GM19238 (cell line): ENCODE measurements around the gene CARD18.
"Not testable (repeated sequence)": the region's sequence is repeated elsewhere in the genome, so short reads cannot be mapped to it uniquely, and the experiment has no call there.

Source experiments
- DNase-seq: peaks from one replicate; pipeline ENCODE4 v3.0.0; 2011; ENCODE audit warnings: low spot score; ENCODE audit not compliant: insufficient read length

Gene CARD18

DNA sequence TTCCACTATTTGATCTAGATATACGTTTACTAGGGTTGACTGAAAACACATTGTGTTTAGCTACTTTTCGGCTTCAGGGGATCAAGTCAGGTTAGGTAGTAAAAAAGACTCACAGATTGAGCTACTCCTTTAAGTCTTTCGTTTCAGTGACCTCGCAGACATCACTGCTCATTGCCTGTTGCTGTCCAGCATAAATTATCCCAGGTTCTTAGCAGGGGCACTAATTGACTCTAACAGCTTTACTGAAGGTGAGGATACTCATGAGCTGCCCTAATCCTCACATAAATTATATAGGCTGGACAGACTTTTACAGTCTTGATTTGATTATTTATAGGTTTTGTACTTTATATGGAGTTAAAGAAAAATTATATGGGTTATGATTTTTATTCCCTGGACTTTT lies 3.7 kb downstream of the CARD18 start:
- DNase-seq: no peak

DNA sequence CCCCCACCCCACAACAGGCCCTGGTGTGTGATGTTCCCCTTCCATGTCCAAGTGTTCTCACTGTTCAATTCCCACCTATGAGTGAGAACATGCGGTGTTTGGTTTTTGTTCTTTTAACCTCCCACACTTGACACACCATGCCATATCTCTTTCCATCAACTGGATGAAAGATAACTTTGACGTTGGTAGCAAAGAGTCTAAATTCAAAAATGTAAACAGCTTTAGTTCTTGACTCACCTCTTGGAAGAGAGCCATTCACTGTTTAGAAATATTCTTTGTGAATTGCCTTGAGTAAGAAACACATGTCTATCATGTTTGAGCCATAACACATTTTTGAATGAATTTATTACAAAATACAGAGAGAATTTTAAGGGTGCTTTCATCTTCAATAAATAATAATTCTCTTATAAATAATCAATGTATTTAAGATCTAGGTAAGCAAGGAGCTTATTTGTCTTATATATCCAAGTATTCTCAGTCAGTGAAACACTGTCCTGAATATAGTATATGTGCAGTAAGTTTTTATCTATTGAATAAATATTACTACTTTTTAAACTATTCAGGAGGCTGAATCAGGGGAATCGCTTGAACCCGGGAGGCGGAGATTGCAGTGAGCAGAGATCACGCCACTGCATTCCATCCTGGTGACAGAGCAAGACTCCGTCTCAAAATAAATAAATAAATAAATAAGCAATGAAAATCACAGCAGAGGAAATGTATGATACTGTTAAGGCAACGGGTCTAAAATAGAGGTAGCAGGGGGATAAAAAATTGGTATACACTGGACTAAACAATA lies 6.7 kb downstream of the CARD18 start:
- no peak for DNase-seq

GRCh38 chr11:105130189-105130813 lies 9.3 kb downstream of the CARD18 start:
- no peak for DNase-seq

GRCh38 chr11:105124756-105125155 lies 14.8 kb downstream of the CARD18 start:
- DNase-seq: no peak

GRCh38 chr11:105111145-105111944 lies 28.2 kb downstream of the CARD18 start:
- no peak for DNase-seq

DNA sequence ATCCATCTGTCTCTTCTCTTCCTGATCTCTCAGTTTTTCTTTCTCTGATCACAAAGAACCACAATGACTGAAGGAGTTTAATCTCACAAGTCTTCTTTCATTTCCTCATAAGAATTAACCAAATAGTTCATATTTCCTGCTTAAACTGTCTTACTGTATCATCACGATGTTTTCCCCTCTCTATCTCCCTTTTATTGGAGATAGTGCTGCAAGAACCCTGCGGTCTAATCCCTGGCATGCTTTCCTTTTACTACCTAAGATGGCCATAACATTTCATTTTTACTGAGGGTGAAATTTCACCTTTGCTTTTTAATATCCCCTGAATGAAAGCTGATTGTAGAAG lies 28.9 kb downstream of the CARD18 start:
- no peak for DNase-seq

DNA sequence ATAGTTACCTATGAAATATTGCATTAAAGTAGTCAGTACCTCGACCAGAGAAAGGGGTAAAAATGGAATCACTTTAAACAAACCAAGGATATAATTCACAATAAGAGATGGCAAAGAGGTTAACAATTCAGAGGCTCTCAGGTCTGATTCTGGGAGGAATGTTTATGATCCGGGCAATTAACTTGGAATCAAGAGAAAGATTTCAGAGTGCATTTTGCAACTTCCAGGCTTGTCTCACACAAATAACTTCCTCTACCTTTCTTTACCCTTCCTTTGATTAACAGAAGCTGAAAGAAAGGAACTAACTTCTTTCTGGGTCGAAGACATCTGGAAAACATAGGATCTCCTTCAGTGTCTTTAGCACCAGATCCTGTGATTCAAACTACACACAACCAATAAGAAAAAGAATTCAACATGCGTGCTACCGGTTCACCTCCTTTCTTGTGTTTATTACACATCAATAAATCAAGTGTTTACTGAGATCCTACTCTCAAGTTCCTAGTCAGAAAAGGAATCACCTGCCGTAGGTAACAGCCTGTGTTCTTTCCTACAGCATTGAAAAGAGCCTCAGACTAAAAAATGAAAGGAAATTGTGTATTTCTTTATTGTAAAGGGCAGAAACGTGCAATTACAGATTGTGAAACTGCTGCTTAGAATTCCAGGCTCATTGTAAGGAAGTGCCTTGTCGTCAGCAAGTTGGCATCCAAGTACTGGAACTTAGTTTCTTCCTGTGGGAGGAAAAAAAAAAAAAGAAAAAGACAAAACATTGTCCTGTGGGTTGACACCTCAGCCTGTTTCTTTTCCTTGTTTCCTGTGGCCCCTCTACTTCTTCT lies 29.5 kb downstream of the CARD18 start:
- no peak for DNase-seq

GRCh38 chr11:105109321-105109720 lies 30.2 kb downstream of the CARD18 start:
- no peak for DNase-seq

DNA sequence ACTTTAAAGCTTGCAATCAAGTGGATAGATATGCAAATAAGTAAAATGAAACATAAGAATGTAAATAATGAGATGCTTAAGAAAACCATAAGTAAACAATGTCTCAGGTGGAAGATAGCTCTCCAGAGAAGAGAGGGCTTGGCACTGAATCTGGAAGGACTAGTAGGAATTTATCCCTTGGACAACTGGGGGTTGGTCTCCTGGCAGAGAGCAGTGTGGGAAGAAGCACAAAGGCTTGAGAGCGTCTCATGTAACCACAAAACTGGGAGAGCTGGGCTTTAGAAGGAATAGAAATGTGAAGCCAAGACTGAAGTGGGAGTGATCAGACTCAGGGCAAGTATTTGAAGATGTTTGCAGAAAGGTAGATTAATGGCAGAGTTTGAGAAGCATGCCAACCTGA lies 31.3 kb downstream of the CARD18 start:
- DNase-seq: no peak

- DNase-seq: not testable (repeated sequence)
Observed at GRCh38 chr11:105107226-105107825, 32.2 kb downstream of the CARD18 start.

DNA sequence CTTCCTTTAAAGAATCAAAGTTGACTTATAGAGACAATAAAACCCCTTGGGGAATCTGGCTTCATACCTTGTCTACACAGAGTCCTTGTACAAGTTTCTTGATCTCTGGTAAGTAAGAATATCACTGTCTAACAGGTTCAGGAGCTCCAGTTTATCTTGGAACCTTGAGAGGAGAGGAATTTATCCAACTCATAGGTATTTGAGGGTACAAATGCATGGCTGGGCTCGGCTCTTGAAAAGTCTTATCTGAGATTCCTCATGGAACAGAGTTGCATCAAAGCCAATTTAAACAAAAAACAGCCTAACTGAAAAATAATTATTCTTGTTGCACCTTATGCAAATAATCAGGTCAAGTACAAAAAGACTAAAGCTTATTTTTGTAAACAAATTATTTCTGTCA lies 33.4 kb downstream of the CARD18 start:
- no peak for DNase-seq

DNA sequence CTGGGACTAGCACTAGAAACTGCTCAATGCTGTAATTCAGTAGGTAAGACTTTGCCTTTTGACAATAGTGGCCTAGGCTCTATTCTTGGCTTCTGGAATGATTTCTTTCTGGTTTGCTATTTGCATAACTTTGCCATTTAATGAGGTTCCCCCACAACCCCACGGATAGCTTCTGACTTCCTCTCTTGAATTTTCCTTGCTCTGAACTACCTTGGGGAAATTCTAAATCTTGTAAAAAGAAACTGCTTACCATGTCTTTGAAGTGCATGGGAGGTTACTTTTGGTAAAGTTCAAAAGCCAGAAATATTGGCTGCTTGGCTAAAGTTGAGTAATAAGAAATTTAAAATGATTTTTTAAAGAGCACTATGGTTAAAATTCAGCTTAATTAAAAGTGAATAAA lies 35.3 kb downstream of the CARD18 start:
- DNase-seq: no peak

GRCh38 chr11:105103336-105103735 lies 36.2 kb downstream of the CARD18 start:
- no peak for DNase-seq

- not testable (repeated sequence) for DNase-seq
Observed at GRCh38 chr11:105102079-105102581, 37.4 kb downstream of the CARD18 start.

- no peak for DNase-seq
Observed at GRCh38 chr11:105100981-105101630, 38.5 kb downstream of the CARD18 start.

DNA sequence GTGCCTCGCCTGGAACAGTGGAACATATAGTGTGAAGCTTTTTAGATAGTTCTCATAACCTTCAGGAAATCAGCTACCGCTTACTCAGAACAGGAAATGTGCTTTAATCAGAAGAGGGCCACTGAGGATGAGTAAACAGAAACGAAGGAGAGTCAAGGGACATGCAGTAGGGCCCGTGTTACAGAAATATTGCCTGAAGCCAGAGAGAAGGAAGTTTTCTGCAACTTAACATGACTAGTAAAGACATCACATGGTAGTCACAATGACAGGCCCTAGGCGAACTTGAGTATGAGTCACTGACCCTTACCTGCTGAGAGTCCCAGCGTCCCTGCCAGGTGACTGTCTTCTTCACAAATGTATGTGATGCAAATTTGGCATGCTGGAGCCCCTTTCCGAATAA lies 39.4 kb downstream of the CARD18 start:
- DNase-seq: no peak

- not testable (repeated sequence) for DNase-seq
Observed at GRCh38 chr11:105099594-105099993, 40.0 kb downstream of the CARD18 start.

- no peak for DNase-seq
Observed at GRCh38 chr11:105092256-105093239, 47.0 kb downstream of the CARD18 start.
